IMR-90 (cell line): ENCODE data around the gene ABCA9. TPM values are rescaled to one million over a fixed set of nuclear protein-coding genes. Genes with fewer than 3 reads are reported as not detected.

Experiments used
- ATAC-seq: fragments of 200-7000 bp; cut with Tn5 transposase; 2 replicates; pipeline ENCODE4 v1.9.1; 2020; ENCODE audit warnings: low read depth, mild to moderate bottlenecking, moderate library complexity
- BruUV-seq: library from RNA; stranded (reverse); fragments of 400-500 nt; replicated peaks from 2 replicates; lab custom pipeline; 2021; lab: Mats Ljungman, UMichigan
- CTCF ChIA-PET: fragments of 300-600 bp; formaldehyde crosslinking; extraction: SDS; loops from one replicate; lab custom pipeline; 2021; ENCODE audit warnings: antibody characterized with exemption; lab: Yijun Ruan, JAX
- POLR2A ChIA-PET: fragments of 300-600 bp; sonication (Branson Sonifier 250); formaldehyde crosslinking; loops from one replicate; lab custom pipeline; 2022; ENCODE audit warnings: antibody characterized with exemption; ENCODE audit not compliant: unreplicated experiment; lab: Charles Lee
- DNase-seq: peaks from one replicate; pipeline ENCODE4 v3.0.0; 2013
- H2AFZ ChIP-seq: replicated peaks from 2 replicates; pipeline ENCODE3; 2013; ENCODE audit warnings: low read length, mild to moderate bottlenecking; ENCODE audit not compliant: poor library complexity
- H2AK5ac ChIP-seq: 2 replicates; pipeline ENCODE4 v1.6.1; 2013; ENCODE audit warnings: low read depth, low read length, inconsistent platforms
- H2AK9ac ChIP-seq: replicated peaks from 2 replicates; pipeline ENCODE3; 2013; ENCODE audit warnings: mild to moderate bottlenecking, low read depth, low read length, moderate library complexity; ENCODE audit not compliant: poor library complexity
- H2BK120ac ChIP-seq: 2 replicates; pipeline ENCODE4 v1.6.1; 2013; ENCODE audit warnings: low read depth, low read length, inconsistent platforms
- H2BK15ac ChIP-seq: 3 replicates; pipeline ENCODE4 v1.6.1; 2013; ENCODE audit warnings: low read depth, low read length, inconsistent platforms
- H2BK20ac ChIP-seq: 2 replicates; pipeline ENCODE4 v1.6.1; 2013; ENCODE audit warnings: low read depth, mild to moderate bottlenecking, inconsistent platforms, low read length, moderate library complexity
- H2BK5ac ChIP-seq: 2 replicates; pipeline ENCODE4 v1.6.1; 2013; ENCODE audit warnings: mild to moderate bottlenecking, low read depth, low read length, inconsistent platforms; ENCODE audit not compliant: poor library complexity, severe bottlenecking
- H3K14ac ChIP-seq: replicated peaks from 2 replicates; pipeline ENCODE4 v1.6.1; 2013; ENCODE audit warnings: low read depth, low read length, inconsistent platforms
- H3K18ac ChIP-seq: 2 replicates; pipeline ENCODE4 v1.6.1; 2013; ENCODE audit warnings: low read depth, low read length, control low read depth
- H3K23ac ChIP-seq: 2 replicates; pipeline ENCODE4 v1.6.1; 2013; ENCODE audit warnings: low read depth, low read length, inconsistent platforms
- H3K27ac ChIP-seq: 2 replicates; pipeline ENCODE4 v1.5.1; 2013; ENCODE audit warnings: mild to moderate bottlenecking, control low read depth, low read length; ENCODE audit not compliant: insufficient read depth
- H3K27me3 ChIP-seq: 2 replicates; pipeline ENCODE4 v1.6.1; 2013; ENCODE audit warnings: low read length; ENCODE audit not compliant: control insufficient read depth, insufficient read depth
- H3K36me3 ChIP-seq: 2 replicates; pipeline ENCODE4 v1.6.1; 2013; ENCODE audit warnings: low read length, mixed read lengths; ENCODE audit not compliant: control insufficient read depth, insufficient read depth
- H3K4ac ChIP-seq: 2 replicates; pipeline ENCODE4 v1.6.1; 2013; ENCODE audit warnings: low read depth, low read length, inconsistent platforms
- H3K4me1 ChIP-seq: 2 replicates; pipeline ENCODE4 v1.6.1; 2013; ENCODE audit warnings: low read length, mixed read lengths; ENCODE audit not compliant: control insufficient read depth, insufficient read depth
- H3K4me2 ChIP-seq: 2 replicates; pipeline ENCODE4 v1.6.1; 2013; ENCODE audit warnings: low read depth, mild to moderate bottlenecking, control low read depth, low read length, moderate library complexity
- H3K4me3 ChIP-seq: 2 replicates; pipeline ENCODE4 v1.5.1; 2013; ENCODE audit warnings: low read depth, mild to moderate bottlenecking, control low read depth, low read length, moderate library complexity; ENCODE audit not compliant: insufficient read depth
- H3K56ac ChIP-seq: 2 replicates; pipeline ENCODE4 v1.6.1; 2013; ENCODE audit warnings: low read length, inconsistent platforms; ENCODE audit not compliant: insufficient read depth; ENCODE audit errors: extremely low read depth
- H3K79me1 ChIP-seq, 2 experiments: 2 replicates each; pipeline ENCODE4 v1.6.1; 2013; ENCODE audit warnings: low read length in 2 of 2, inconsistent platforms in 1 of 2, low read depth in 1 of 2
- H3K9ac ChIP-seq: 2 replicates; pipeline ENCODE4 v1.6.1; 2013; ENCODE audit warnings: low read depth, low read length, control low read depth
- H3K9me1 ChIP-seq: 2 replicates; pipeline ENCODE4 v1.6.1; 2013; ENCODE audit warnings: low read length, inconsistent platforms; ENCODE audit not compliant: insufficient read depth
- H3K9me3 ChIP-seq: 2 replicates; pipeline ENCODE4 v1.6.1; 2013; ENCODE audit warnings: low read length; ENCODE audit not compliant: control insufficient read depth, insufficient read depth
- H4K20me1 ChIP-seq: 2 replicates; pipeline ENCODE4 v1.6.1; 2013; ENCODE audit warnings: low read length, inconsistent platforms; ENCODE audit not compliant: insufficient read depth
- H4K5ac ChIP-seq: 2 replicates; pipeline ENCODE4 v1.6.1; 2013; ENCODE audit warnings: mild to moderate bottlenecking, low read depth, low read length, control low read depth
- H4K8ac ChIP-seq, 2 experiments: 2 replicates each; pipeline ENCODE4 v1.6.1; 2013; ENCODE audit warnings: low read depth in 2 of 2, low read length in 2 of 2, control low read depth in 1 of 2, inconsistent platforms in 1 of 2
- H4K91ac ChIP-seq: 2 replicates; pipeline ENCODE4 v1.6.1; 2013; ENCODE audit warnings: low read depth, low read length, inconsistent platforms; ENCODE audit not compliant: insufficient read depth
- CEBPB ChIP-seq: IDR thresholded peaks from 2 replicates; pipeline ENCODE4 v1.6.1; 2012; ENCODE audit warnings: low read depth, low read length, improper control_type of control experiment
- CHD1 ChIP-seq: IDR thresholded peaks from 2 replicates; pipeline ENCODE4 v1.6.1; 2012; ENCODE audit warnings: low read depth, low read length, improper control_type of control experiment
- ELK1 ChIP-seq: fragments of 150-350 bp; IDR thresholded peaks from 2 replicates; pipeline ENCODE4 v1.6.1; 2016; ENCODE audit warnings: low read depth, mild to moderate bottlenecking, low read length, moderate library complexity, borderline replicate concordance
- FOS ChIP-seq: fragments of 150-350 bp; IDR thresholded peaks from 2 replicates; pipeline ENCODE4 v1.6.1; 2016; ENCODE audit warnings: low read depth, low read length
- SMC3 ChIP-seq: fragments of 150-350 bp; IDR thresholded peaks from 2 replicates; pipeline ENCODE4 v1.6.1; 2016; ENCODE audit warnings: low read depth, mild to moderate bottlenecking, antibody characterized with exemption, low read length, moderate library complexity
- USF2 ChIP-seq: fragments of 150-350 bp; IDR thresholded peaks from 2 replicates; pipeline ENCODE4 v1.6.1; 2017; ENCODE audit warnings: mild to moderate bottlenecking, antibody characterized with exemption, low read length, low read depth
- WGBS, 2 experiments: methylation state at CpG; one replicate each; pipeline versions ENCODE4 v1.1.5 to v1.1.7; 2013; ENCODE audit warnings: missing lambda C conversion rate in 2 of 2; ENCODE audit not compliant: insufficient read length in 1 of 2; ENCODE audit errors: extremely low coverage in 2 of 2; 5-methylcytosine and 5-hydroxymethylcytosine counted together
- dilution Hi-C: fragments of 300-500 bp; cut with HindIII; formaldehyde crosslinking; loops from one replicate; pipeline ENCODE4 v1.14.3; 2018; ENCODE audit warnings: low sequenced_read_pairs; ENCODE audit not compliant: unreplicated experiment
- in situ Hi-C: fragments of 300-500 bp; cut with MboI; formaldehyde crosslinking; loops from 3 replicates; pipeline ENCODE4 v1.14.3; 2019; ENCODE audit warnings: low sequenced_read_pairs, inconsistent platforms, mixed read lengths
- intact Hi-C: fragments of 100-400 bp; cut with micrococcal nuclease; formaldehyde crosslinking; loops from 2 replicates; pipeline ENCODE4 v1.10.0; 2022
- polyA plus RNA-seq, 3 experiments: library from polyadenylated mRNA; depleted of rRNA; stranded (reverse); fragments of >200 nt; gene quantifications; 2 replicates each; pipeline ENCODE4 v1.2.3, GENCODE V29; 2012; ENCODE audit warnings: low replicate concordance in 1 of 3
- total RNA-seq: library from RNA; depleted of rRNA; stranded (reverse); fragments of >200 nt; gene quantifications from 2 replicates; pipeline ENCODE4 v1.2.3, GENCODE V29; 2012

Gene ABCA9
- total and polyA plus RNA-seq, 2 of the 4 experiments (the other 2 are of a cell fraction): under 0.01 TPM; not detected in 1

- no peak overlapping the region for H2BK20ac ChIP-seq
- WGBS, 2 experiments: no CpG with 5 or more reads among the region's 5 CpGs
- no peak overlapping the region for H3K4ac ChIP-seq
- no peaks in the 10 kb centered on the region for H4K20me1 ChIP-seq
- H3K27ac ChIP-seq: no peak overlapping the region
- ChIA-PET POLR2A (no interaction called here), CTCF (interaction anchor here (0.6 kb wide), 1 partner anchor 10 kb away, joined by 4 read pairs; no protein-coding TSS in a partner anchor)
- no peak overlapping the region for H3K4me3 ChIP-seq
- no peaks in the 10 kb centered on the region for H3K79me1 ChIP-seq
- no peaks in the 10 kb centered on the region for H3K9me1 ChIP-seq
- no peak overlapping the region for H2BK5ac ChIP-seq
- H3K14ac ChIP-seq: no peak overlapping the region
- H3K27me3 ChIP-seq: no peaks in the 10 kb centered on the region
- no peak overlapping the region for H2BK120ac ChIP-seq
- in situ Hi-C loops (no loop called here), intact Hi-C loops (no loop called here), dilution Hi-C loops (no loop called here)
- H4K91ac ChIP-seq: no peak overlapping the region
- no peak for ATAC-seq
- no peak overlapping the region for H3K23ac ChIP-seq
- no peak overlapping the region for H3K56ac ChIP-seq
- H2AFZ ChIP-seq: no peak overlapping the region
- no peak overlapping the region for H2AK9ac ChIP-seq
- DNase-seq: no peak
- H4K8ac ChIP-seq: no peak overlapping the region
- H3K4me2 ChIP-seq: no peak overlapping the region
- no peaks in the 10 kb centered on the region; the same call in 1 of the 2 replicates for H3K4me1 ChIP-seq
- no peak overlapping the region for H3K18ac ChIP-seq
- no peaks in the 10 kb centered on the region for H3K36me3 ChIP-seq
- TF ChIP-seq SMC3 (no peak), ELK1 (no peak), CEBPB (no peak), CHD1 (no peak), USF2 (no peak), FOS (no peak)
- BruUV-seq: no TSS peak
- H3K9me3 ChIP-seq: no peaks in the 10 kb centered on the region
- no peak overlapping the region for H2BK15ac ChIP-seq
- no peak overlapping the region for H3K9ac ChIP-seq
- no peak overlapping the region for H2AK5ac ChIP-seq
- no peak overlapping the region for H4K5ac ChIP-seq
Measured at GRCh38 chr17:69069226-69069750, 8.6 kb upstream of the ABCA9 start.
